ENCODE results near the gene THADA. TPM values are rescaled to one million over a fixed set of nuclear protein-coding genes. Genes with fewer than 3 reads are reported as not detected.

The THADA gene
- total and polyA plus RNA-seq, 2 experiments from 2014 or later: 10.8 to 18.8 TPM

- Histone ChIP-seq H3K79me2 (no peaks in the 10 kb centered on the region), H4K20me1 (ENCODE audit: insufficient read depth, poor library complexity, severe bottlenecking) (no peaks in the 10 kb centered on the region), H3K27ac (peak overlapping the region; percentile 21), H3K36me3 (replicated peaks; ENCODE audit: insufficient read depth, low read depth) (no peaks in the 10 kb centered on the region), H2AFZ (no peak overlapping the region), H3K4me3 (no peak overlapping the region), H3K27me3 (no peaks in the 10 kb centered on the region), H3K9me3 (ENCODE audit: low read depth) (no peaks in the 10 kb centered on the region), H3K4me2 (no peak overlapping the region), H3K4me1 (ENCODE audit: insufficient read depth) (peaks cover 14% of the 10 kb centered on the region), H3K9me2 (replicated peaks; ENCODE audit: insufficient read depth) (no peaks in the 10 kb centered on the region)
- WGBS (ENCODE audit: low lambda C conversion rate, missing lambda C conversion rate): 69% methylated on average over 1 of the region's 1 CpG
- no peak for DNase-seq (ENCODE audit: low spot score)
- TF ChIP-seq EZH2phosphoT487 (IDR thresholded peaks at IDR 0.05; ENCODE audit: low read depth, severe bottlenecking, unreplicated experiment) (no peak), EZH2 (IDR thresholded peaks at IDR 0.05; ENCODE audit: borderline replicate concordance) (no peak), CTCF (IDR thresholded peaks at IDR 0.05; ENCODE audit: poor library complexity) (no peak)
These were observed 159.4 kb downstream of the THADA start for GRCh38 chr2:43436431-43436830.

- H3K4me2 ChIP-seq: no peak overlapping the region
- no peaks in the 10 kb centered on the region for H3K9me3 ChIP-seq (ENCODE audit: low read depth)
- H2AFZ ChIP-seq: no peak overlapping the region
- no peak for DNase-seq (ENCODE audit: low spot score)
- no peaks in the 10 kb centered on the region for H3K79me2 ChIP-seq
- no peak overlapping the region for H3K27ac ChIP-seq
- H3K4me3 ChIP-seq: no peak overlapping the region
- no peaks in the 10 kb centered on the region for H3K9me2 ChIP-seq (replicated peaks; ENCODE audit: insufficient read depth)
- H3K4me1 ChIP-seq (ENCODE audit: insufficient read depth): peaks cover 14% of the 10 kb centered on the region
- no peaks in the 10 kb centered on the region for H3K36me3 ChIP-seq (replicated peaks; ENCODE audit: insufficient read depth, low read depth)
- H3K27me3 ChIP-seq: no peaks in the 10 kb centered on the region
- TF ChIP-seq EZH2phosphoT487 (IDR thresholded peaks at IDR 0.05; ENCODE audit: low read depth, severe bottlenecking, unreplicated experiment) (no peak), EZH2 (IDR thresholded peaks at IDR 0.05; ENCODE audit: borderline replicate concordance) (no peak), CTCF (IDR thresholded peaks at IDR 0.05; ENCODE audit: poor library complexity) (no peak)
- H4K20me1 ChIP-seq (ENCODE audit: insufficient read depth, poor library complexity, severe bottlenecking): no peaks in the 10 kb centered on the region
These were observed 160.1 kb downstream of the THADA start for GRCh38 chr2:43435746-43436145.

- H3K9me3 ChIP-seq (ENCODE audit: low read depth): no peaks in the 10 kb centered on the region
- TF ChIP-seq EZH2phosphoT487 (IDR thresholded peaks at IDR 0.05; ENCODE audit: low read depth, severe bottlenecking, unreplicated experiment): no peak
- TF ChIP-seq EZH2 (IDR thresholded peaks at IDR 0.05; ENCODE audit: borderline replicate concordance): no peak
- TF ChIP-seq CTCF (IDR thresholded peaks at IDR 0.05; ENCODE audit: poor library complexity): no peak
- peaks cover 15% of the 10 kb centered on the region for H3K4me1 ChIP-seq (ENCODE audit: insufficient read depth)
- no peak overlapping the region for H3K4me2 ChIP-seq
- no peak overlapping the region for H3K27ac ChIP-seq
- DNase-seq (ENCODE audit: low spot score): no peak
- no peaks in the 10 kb centered on the region for H4K20me1 ChIP-seq (ENCODE audit: insufficient read depth, poor library complexity, severe bottlenecking)
- H3K79me2 ChIP-seq: no peaks in the 10 kb centered on the region
- no peak overlapping the region for H2AFZ ChIP-seq
- H3K27me3 ChIP-seq: no peaks in the 10 kb centered on the region
- no peak overlapping the region for H3K4me3 ChIP-seq
- 75% methylated on average over 2 of the region's 2 CpGs for WGBS (ENCODE audit: low lambda C conversion rate, missing lambda C conversion rate)
- no peaks in the 10 kb centered on the region for H3K9me2 ChIP-seq (replicated peaks; ENCODE audit: insufficient read depth)
- H3K36me3 ChIP-seq (replicated peaks; ENCODE audit: insufficient read depth, low read depth): no peaks in the 10 kb centered on the region
These were observed 165.3 kb downstream of the THADA start for GRCh38 chr2:43430489-43430888.

GRCh38 chr2:43429369-43429768 is 166.5 kb downstream of the THADA start:
- no peaks in the 10 kb centered on the region for H3K36me3 ChIP-seq (replicated peaks; ENCODE audit: insufficient read depth, low read depth)
- WGBS (ENCODE audit: low lambda C conversion rate, missing lambda C conversion rate): 98% methylated on average over 3 of the region's 3 CpGs
- H3K27me3 ChIP-seq: no peaks in the 10 kb centered on the region
- H3K27ac ChIP-seq: no peak overlapping the region
- H3K9me2 ChIP-seq (replicated peaks; ENCODE audit: insufficient read depth): no peaks in the 10 kb centered on the region
- H3K4me1 ChIP-seq (ENCODE audit: insufficient read depth): peaks cover 23% of the 10 kb centered on the region
- no peaks in the 10 kb centered on the region for H4K20me1 ChIP-seq (ENCODE audit: insufficient read depth, poor library complexity, severe bottlenecking)
- H2AFZ ChIP-seq: no peak overlapping the region
- no peaks in the 10 kb centered on the region for H3K9me3 ChIP-seq (ENCODE audit: low read depth)
- TF ChIP-seq EZH2 (IDR thresholded peaks at IDR 0.05; ENCODE audit: borderline replicate concordance) (no peak), CTCF (IDR thresholded peaks at IDR 0.05; ENCODE audit: poor library complexity) (no peak), EZH2phosphoT487 (IDR thresholded peaks at IDR 0.05; ENCODE audit: low read depth, severe bottlenecking, unreplicated experiment) (no peak)
- no peak for DNase-seq (ENCODE audit: low spot score)
- H3K79me2 ChIP-seq: no peaks in the 10 kb centered on the region
- no peak overlapping the region for H3K4me2 ChIP-seq
- no peak overlapping the region for H3K4me3 ChIP-seq

Data from hepatocyte (in vitro differentiated cells).